HepG2 (cell line): ENCODE data around the gene SLC19A1. TPM values are rescaled to one million over a fixed set of nuclear protein-coding genes. Genes with fewer than 3 reads are reported as not detected.
A peak's percentile ranks its signal among the peaks of the same experiment; 100 is the strongest.

ENCODE experiments used
- ARID5B ChIP-seq: IDR thresholded peaks from 2 replicates; pipeline ENCODE4 v1.4.0; 2020; ENCODE audit warnings: mild to moderate bottlenecking, missing genetic modification reagents
- ARNT2 ChIP-seq: sonication (generic); formaldehyde crosslinking; IDR thresholded peaks from 2 replicates; pipeline ENCODE4 v1.8.0; 2022; ENCODE audit warnings: mild to moderate bottlenecking, low read depth, missing genetic modification reagents, moderate library complexity
- ERF ChIP-seq: IDR thresholded peaks from 2 replicates; pipeline ENCODE4 v1.6.1; 2018; ENCODE audit warnings: missing biosample characterization, missing genetic modification reagents
- GMEB1 ChIP-seq: sonication (generic); formaldehyde crosslinking; IDR thresholded peaks from 2 replicates; pipeline ENCODE4 v1.5.1; 2020; ENCODE audit warnings: missing genetic modification reagents, mild to moderate bottlenecking, borderline replicate concordance
- HIVEP1 ChIP-seq: sonication (generic); formaldehyde crosslinking; IDR thresholded peaks from 2 replicates; pipeline ENCODE4 v1.4.0; 2020; ENCODE audit warnings: mild to moderate bottlenecking, missing genetic modification reagents
- HNF4G ChIP-seq, 2 experiments: sonication (generic) in 1 of 2; formaldehyde crosslinking in 1 of 2; IDR thresholded peaks; 2 replicates each; pipeline versions ENCODE4 v1.4.0 to v1.6.1; 2011 to 2020; ENCODE audit warnings: borderline replicate concordance in 2 of 2, low read depth in 2 of 2, mild to moderate bottlenecking in 2 of 2, low read length in 1 of 2, missing genetic modification reagents in 1 of 2, moderate library complexity in 1 of 2
- SATB2 ChIP-seq: sonication (generic); formaldehyde crosslinking; IDR thresholded peaks from 2 replicates; pipeline ENCODE4 v1.5.0; 2020; ENCODE audit warnings: missing genetic modification reagents
- SOX6 ChIP-seq, 2 experiments: fragments of 450-650 bp in 1 of 2; sonication (generic) in 1 of 2; formaldehyde crosslinking in 1 of 2; IDR thresholded peaks; 2 replicates each; pipeline versions ENCODE4 v1.4.0 to v1.6.1; 2017 to 2020; ENCODE audit warnings: antibody characterized with exemption in 1 of 2, mild to moderate bottlenecking in 1 of 2, missing genetic modification reagents in 1 of 2
- TEAD2 ChIP-seq: sonication (generic); formaldehyde crosslinking; IDR thresholded peaks from 2 replicates; pipeline ENCODE4 v1.9.0; 2021; ENCODE audit warnings: missing genetic modification reagents
- ZBTB4 ChIP-seq: sonication (generic); formaldehyde crosslinking; IDR thresholded peaks from 2 replicates; pipeline ENCODE4 v1.4.0; 2020; ENCODE audit warnings: missing genetic modification reagents, mild to moderate bottlenecking, borderline replicate concordance
- ZNF230 ChIP-seq: sonication (generic); formaldehyde crosslinking; IDR thresholded peaks from 2 replicates; pipeline ENCODE4 v1.4.0; 2020; ENCODE audit warnings: mild to moderate bottlenecking, missing genetic modification reagents
- ZNF33B ChIP-seq: sonication (generic); formaldehyde crosslinking; IDR thresholded peaks from 2 replicates; pipeline ENCODE4 v1.5.1; 2020; ENCODE audit warnings: mild to moderate bottlenecking, missing genetic modification reagents
- ZNF576 ChIP-seq: sonication (generic); formaldehyde crosslinking; IDR thresholded peaks from 2 replicates; pipeline ENCODE4 v1.4.0; 2020; ENCODE audit warnings: mild to moderate bottlenecking, missing genetic modification reagents
- ZNF772 ChIP-seq: sonication (generic); formaldehyde crosslinking; IDR thresholded peaks from 2 replicates; pipeline ENCODE4 v1.5.0; 2020; ENCODE audit warnings: mild to moderate bottlenecking, missing genetic modification reagents
- ZNF839 ChIP-seq: sonication (generic); formaldehyde crosslinking; IDR thresholded peaks from 2 replicates; pipeline ENCODE4 v1.4.0; 2020; ENCODE audit warnings: missing genetic modification reagents, mild to moderate bottlenecking, borderline replicate concordance
- polyA plus RNA-seq, 8 experiments: library from polyadenylated mRNA; depleted of rRNA in 3 of 8; stranded (reverse) in 7 of 8; unstranded in 1 of 8; fragments of >200 nt; fragmentation: Illumina TruSeq in 4 of 8; extraction: Trizol in 4 of 8; gene quantifications; 2 replicates each; pipeline versions ENCODE4 v1.2.1 to v1.2.3, GENCODE V29; 2011 to 2016; ENCODE audit warnings: low read depth in 4 of 8, missing spikeins in 1 of 8, mixed read lengths in 1 of 8; ENCODE audit not compliant: insufficient read depth in 1 of 8
- total RNA-seq, 5 experiments: library from RNA; depleted of rRNA; stranded (reverse); fragments of >200 nt; fragmentation: Illumina TruSeq; extraction: Trizol; gene quantifications; 2 replicates each; pipeline ENCODE4 v1.2.3, GENCODE V29; 2016; ENCODE audit warnings: low read depth in 1 of 5

The SLC19A1 gene
- total and polyA plus RNA-seq, 2 of the 13 experiments (the other 11 are each of a cell fraction or from before 2014, with no cell fraction given) = 21.8 to 23.0 TPM

GRCh38 chr21:45555557-45556301, 13.5 kb upstream of the SLC19A1 start (continued):
- peak; percentile 91 for TF ChIP-seq ZBTB4 (CRISPR knock-in tag)
- peak; percentile 86; the same call in 1 of the 2 replicates for TF ChIP-seq ZNF33B
- TF ChIP-seq SOX6 (IDR thresholded peaks at IDR 0.05) = no peak
- TF ChIP-seq SOX6 (CRISPR knock-in tag; IDR thresholded peaks at IDR 0.05) = peak; percentile 78
- peak; percentile 86 for TF ChIP-seq ARNT2 (CRISPR knock-in tag)
- peak; percentile 65; the same call in 1 of the 2 replicates for TF ChIP-seq GMEB1 (CRISPR knock-in tag)
- TF ChIP-seq HNF4G (IDR thresholded peaks at IDR 0.05; ENCODE audit: borderline replicate concordance, low read depth, low read length) = no peak
- peak; percentile 45; the same call in 1 of the 2 replicates for TF ChIP-seq HNF4G (CRISPR knock-in tag; IDR thresholded peaks at IDR 0.05; ENCODE audit: borderline replicate concordance, low read depth)
- no peak for TF ChIP-seq SATB2 (CRISPR knock-in tag)
- peak; percentile 73 for TF ChIP-seq ERF (CRISPR knock-in tag)
- 0 out of 2 replicates have a peak, but pooled peaks have one; percentile 34 for TF ChIP-seq ZNF576 (CRISPR knock-in tag)
- TF ChIP-seq TEAD2 = no peak
- TF ChIP-seq ZNF839 (CRISPR knock-in tag) = peak; percentile 94
- peak; percentile 58; the same call in 1 of the 2 replicates for TF ChIP-seq ZNF230 (CRISPR knock-in tag)
- peak; percentile 66 for TF ChIP-seq ARID5B (CRISPR knock-in tag)
- TF ChIP-seq HIVEP1 (CRISPR knock-in tag) = peak; percentile 63
- TF ChIP-seq ZNF772 = no peak; the same call in 1 of the 2 replicates
